Progenitor cell of endocrine pancreas (in vitro differentiated cells): ENCODE results near the gene COPG2. TPM values are rescaled to one million over a fixed set of nuclear protein-coding genes. Genes with fewer than 3 reads are reported as not detected.
A peak's percentile ranks its signal among the peaks of the same experiment; 100 is the strongest.

Source experiments
- DNase-seq: peaks from one replicate; pipeline ENCODE4 v3.0.0; 2021; ENCODE audit warnings: low spot score; ENCODE audit not compliant: unreplicated experiment
- H3K27ac Mint-ChIP-seq: 2 replicates; pipeline ENCODE4 v1.8.0; 2021; ENCODE audit warnings: mild to moderate bottlenecking, moderate library complexity, mixed read lengths
- H3K27me3 Mint-ChIP-seq: 2 replicates; pipeline ENCODE4 v1.8.0; 2021; ENCODE audit warnings: mixed read lengths
- H3K36me3 Mint-ChIP-seq: 2 replicates; pipeline ENCODE4 v1.8.0; 2022; ENCODE audit warnings: mixed read lengths; ENCODE audit not compliant: insufficient read depth
- H3K4me1 Mint-ChIP-seq: 2 replicates; pipeline ENCODE4 v1.8.0; 2021; ENCODE audit warnings: low read depth, mixed read lengths
- H3K4me3 Mint-ChIP-seq: 2 replicates; pipeline ENCODE4 v1.8.0; 2021; ENCODE audit warnings: low read depth, mild to moderate bottlenecking, moderate library complexity, mixed read lengths
- H3K9me3 Mint-ChIP-seq: 2 replicates; pipeline ENCODE4 v1.8.0; 2021; ENCODE audit warnings: low read depth, mixed read lengths
- total RNA-seq: library from RNA; stranded (reverse); gene quantifications from 2 replicates; pipeline ENCODE4 v1.2.1, GENCODE V29; 2021
- TF ChIP-seq, protein P1 (sequence below): fragments of 200-600 bp; sonication (generic); IDR thresholded peaks from one replicate; pipeline ENCODE4 v1.5.0; 2021; ENCODE audit warnings: antibody characterized with exemption, mild to moderate bottlenecking; ENCODE audit not compliant: unreplicated experiment

COPG2 gene
- total RNA-seq, 1 donor from 2014 or later, result 57.6 TPM

DNA sequence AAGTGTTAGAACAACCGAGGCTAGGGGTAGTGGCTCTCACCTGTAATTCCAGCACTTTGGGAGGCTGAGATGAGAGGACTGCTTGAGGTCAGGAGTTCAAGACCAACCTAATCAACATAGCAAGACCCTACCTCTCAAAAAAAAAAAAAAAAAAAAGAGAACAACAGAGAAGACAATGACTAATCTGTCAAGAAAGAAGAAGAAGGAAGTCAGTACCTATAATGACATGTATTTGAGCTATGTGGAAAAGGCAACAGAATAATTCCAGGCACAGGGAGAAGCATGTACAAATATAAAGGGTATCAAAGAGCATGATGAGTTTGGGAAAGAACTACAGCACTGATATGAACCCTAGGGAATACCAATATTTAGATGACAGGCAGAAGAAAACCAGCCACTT is 27.5 kb downstream of the COPG2 start:
- no peak overlapping the region for H3K27ac Mint-ChIP-seq
- no peaks in the 10 kb centered on the region for H3K27me3 Mint-ChIP-seq
- H3K4me1 Mint-ChIP-seq, result no peaks in the 10 kb centered on the region
- no peak overlapping the region for H3K4me3 Mint-ChIP-seq
- no peak for DNase-seq
- H3K9me3 Mint-ChIP-seq, result peaks cover 28% of the 10 kb centered on the region
- TF ChIP-seq, protein P1, sequence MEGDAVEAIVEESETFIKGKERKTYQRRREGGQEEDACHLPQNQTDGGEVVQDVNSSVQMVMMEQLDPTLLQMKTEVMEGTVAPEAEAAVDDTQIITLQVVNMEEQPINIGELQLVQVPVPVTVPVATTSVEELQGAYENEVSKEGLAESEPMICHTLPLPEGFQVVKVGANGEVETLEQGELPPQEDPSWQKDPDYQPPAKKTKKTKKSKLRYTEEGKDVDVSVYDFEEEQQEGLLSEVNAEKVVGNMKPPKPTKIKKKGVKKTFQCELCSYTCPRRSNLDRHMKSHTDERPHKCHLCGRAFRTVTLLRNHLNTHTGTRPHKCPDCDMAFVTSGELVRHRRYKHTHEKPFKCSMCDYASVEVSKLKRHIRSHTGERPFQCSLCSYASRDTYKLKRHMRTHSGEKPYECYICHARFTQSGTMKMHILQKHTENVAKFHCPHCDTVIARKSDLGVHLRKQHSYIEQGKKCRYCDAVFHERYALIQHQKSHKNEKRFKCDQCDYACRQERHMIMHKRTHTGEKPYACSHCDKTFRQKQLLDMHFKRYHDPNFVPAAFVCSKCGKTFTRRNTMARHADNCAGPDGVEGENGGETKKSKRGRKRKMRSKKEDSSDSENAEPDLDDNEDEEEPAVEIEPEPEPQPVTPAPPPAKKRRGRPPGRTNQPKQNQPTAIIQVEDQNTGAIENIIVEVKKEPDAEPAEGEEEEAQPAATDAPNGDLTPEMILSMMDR, result no peak
- H3K36me3 Mint-ChIP-seq, result peaks cover 63% of the 10 kb centered on the region

- Mint-ChIP-seq H3K27me3 (no peaks in the 10 kb centered on the region), H3K4me3 (no peak overlapping the region), H3K4me1 (no peaks in the 10 kb centered on the region), H3K36me3 (peaks cover 63% of the 10 kb centered on the region), H3K9me3 (peaks cover 38% of the 10 kb centered on the region), H3K27ac (peak overlapping the region; percentile 10)
- TF ChIP-seq, protein P1, result no peak
- DNase-seq, result no peak
Observed at GRCh38 chr7:130639388-130639787, 29.2 kb downstream of the COPG2 start.

- Mint-ChIP-seq H3K36me3 (peaks cover 50% of the 10 kb centered on the region), H3K27ac (no peak overlapping the region), H3K27me3 (no peaks in the 10 kb centered on the region), H3K9me3 (peaks cover 48% of the 10 kb centered on the region), H3K4me3 (no peak overlapping the region), H3K4me1 (no peaks in the 10 kb centered on the region)
- TF ChIP-seq, protein P1, result no peak
- DNase-seq, result no peak
Observed at GRCh38 chr7:130632111-130632510, 36.4 kb downstream of the COPG2 start.

DNA sequence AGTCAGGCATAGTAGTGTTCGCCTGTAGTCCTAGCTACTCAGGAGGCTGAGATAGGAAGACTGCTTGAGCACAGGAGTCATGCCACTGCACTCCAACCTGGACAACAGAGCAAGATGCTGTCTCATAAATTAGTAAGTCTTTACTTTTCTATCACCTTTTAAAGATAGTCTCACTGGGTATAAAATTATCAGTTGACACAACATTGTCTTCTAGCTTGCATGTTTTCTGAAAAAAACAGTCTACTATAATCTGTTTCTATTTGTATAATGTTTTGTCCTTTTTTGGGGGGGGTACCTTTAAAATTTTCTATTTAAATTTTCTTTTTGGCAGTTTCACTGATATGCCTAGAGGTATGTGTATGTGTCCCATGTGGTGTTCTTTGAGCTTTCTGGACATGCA is 39.6 kb downstream of the COPG2 start:
- Mint-ChIP-seq H3K4me1 (no peaks in the 10 kb centered on the region), H3K27ac (no peak overlapping the region), H3K9me3 (peaks cover 40% of the 10 kb centered on the region), H3K4me3 (no peak overlapping the region), H3K36me3 (peaks cover 48% of the 10 kb centered on the region), H3K27me3 (no peaks in the 10 kb centered on the region)
- TF ChIP-seq, protein P1, result no peak
- no peak for DNase-seq

DNA sequence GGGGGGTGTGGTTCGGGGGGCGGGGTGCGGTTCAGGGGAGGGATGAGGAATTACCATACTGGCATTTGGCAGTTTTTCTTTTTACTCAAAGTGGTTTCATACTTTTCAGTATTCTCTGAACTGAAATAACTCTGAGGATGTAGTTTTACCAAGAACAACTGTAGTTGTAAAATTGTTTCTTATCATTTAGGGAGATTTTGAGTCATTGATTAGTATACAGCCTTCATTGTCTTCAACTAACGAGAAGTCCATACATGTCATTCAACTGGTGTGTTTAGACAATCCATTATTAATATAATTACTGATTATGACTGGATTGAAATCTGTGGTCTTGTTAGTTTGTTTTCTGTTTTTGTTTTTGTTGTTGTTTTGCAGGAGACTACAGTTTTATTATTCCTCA is 40.8 kb downstream of the COPG2 start:
- Mint-ChIP-seq H3K9me3 (peaks cover 34% of the 10 kb centered on the region), H3K4me3 (no peak overlapping the region), H3K4me1 (no peaks in the 10 kb centered on the region), H3K27me3 (no peaks in the 10 kb centered on the region), H3K36me3 (peaks cover 45% of the 10 kb centered on the region), H3K27ac (no peak overlapping the region)
- DNase-seq, result no peak
- TF ChIP-seq, protein P1, result no peak
